HG02973 (cell line): Measurements from ENCODE around the gene LRG1.

Experiments
- ATAC-seq: cut with Tn5 transposase; IDR thresholded peaks from one replicate; pipeline ENCODE4 v1.9.1; 2021; ENCODE audit warnings: moderate library complexity; ENCODE audit not compliant: unreplicated experiment

LRG1 gene

DNA sequence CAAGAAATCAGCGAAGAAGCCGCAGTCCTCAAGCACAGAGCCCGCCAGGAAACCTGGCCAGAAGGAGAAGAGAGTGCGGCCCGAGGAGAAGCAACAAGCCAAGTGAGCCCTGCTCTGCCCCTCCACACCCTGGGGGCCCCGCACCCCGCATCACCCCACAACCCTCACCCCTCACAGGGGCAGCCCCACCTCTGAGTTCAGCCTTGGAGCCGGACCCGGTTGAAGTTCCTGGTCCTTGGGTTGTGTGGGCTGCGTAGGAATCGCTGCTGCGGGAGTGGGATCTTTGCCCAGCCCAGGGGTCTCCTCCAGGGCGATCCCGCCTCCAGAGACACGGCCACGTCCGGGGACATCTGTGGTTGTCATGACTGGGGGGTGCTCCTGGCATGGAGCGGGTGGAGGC is 43.5 kb downstream of the LRG1 start:
- no peak for ATAC-seq

DNA sequence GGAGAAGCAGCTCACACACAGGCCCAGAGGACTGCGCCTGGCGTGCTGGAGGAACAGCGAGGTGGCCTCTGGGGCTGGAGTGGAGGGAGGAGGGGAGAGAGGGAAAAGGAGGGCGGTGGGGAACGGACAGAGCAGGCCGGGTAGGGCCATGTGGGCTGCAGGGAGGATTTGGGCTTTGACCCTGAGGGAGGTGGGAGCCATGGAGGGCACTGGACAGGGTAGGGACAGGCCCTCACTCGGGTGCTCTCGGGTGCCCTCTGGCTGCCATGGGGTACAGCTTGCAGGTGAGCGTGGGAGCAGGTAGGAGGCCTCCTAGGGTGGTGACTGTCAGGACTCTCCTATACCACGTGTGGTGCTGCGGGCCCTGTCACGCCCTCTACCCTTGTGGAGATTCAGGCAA is 44.4 kb downstream of the LRG1 start:
- no peak for ATAC-seq

DNA sequence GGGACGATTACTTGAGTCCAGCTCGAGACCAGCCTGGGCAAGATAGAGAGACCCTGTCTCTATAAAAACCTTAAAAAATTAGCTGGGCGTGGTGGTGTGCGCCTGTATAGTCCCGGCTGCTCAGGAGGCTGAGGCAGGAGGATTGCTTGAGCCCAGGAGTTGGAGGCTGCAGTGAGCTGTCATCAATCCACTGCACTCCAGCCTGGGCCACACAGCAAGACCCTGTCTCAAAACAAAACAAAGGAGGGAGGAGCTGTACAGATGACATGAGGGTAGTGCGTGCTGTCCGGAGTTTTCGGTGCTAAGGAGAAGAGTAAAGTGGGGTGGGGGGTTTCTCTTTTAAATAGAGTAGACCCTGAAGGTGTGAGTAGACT is 45.2 kb downstream of the LRG1 start:
- no peak for ATAC-seq

DNA sequence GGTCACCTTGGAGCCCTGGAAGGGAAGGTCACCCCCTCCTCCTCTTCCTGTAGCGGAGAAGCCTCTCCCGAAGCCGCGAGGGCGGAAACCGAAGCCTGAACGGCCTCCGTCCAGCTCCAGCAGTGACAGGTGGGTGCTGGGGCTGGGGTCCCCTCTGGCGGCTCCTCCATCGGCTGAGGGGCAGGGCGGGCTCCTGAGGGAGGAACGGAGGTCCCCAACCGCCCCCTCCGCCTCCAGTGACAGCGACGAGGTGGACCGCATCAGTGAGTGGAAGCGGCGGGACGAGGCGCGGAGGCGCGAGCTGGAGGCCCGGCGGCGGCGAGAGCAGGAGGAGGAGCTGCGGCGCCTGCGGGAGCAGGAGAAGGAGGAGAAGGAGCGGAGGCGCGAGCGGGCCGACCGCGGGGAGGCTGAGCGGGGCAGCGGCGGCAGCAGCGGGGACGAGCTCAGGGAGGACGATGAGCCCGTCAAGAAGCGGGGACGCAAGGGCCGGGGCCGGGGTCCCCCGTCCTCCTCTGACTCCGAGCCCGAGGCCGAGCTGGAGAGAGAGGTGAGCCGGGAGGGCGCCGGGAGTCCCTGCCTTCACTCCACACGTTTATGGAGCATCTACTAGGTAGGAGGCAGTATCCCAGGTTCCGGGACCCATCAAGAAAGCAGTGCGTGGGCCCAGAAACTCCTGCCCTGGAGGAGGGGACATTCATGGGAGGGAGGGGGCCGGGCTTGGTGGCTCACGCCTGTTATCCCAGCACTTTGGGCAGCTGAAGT is 45.7 kb downstream of the LRG1 start:
- ATAC-seq, result no peak

GRCh38 chr19:4493104-4493928 is 46.5 kb downstream of the LRG1 start:
- no peak for ATAC-seq

- no peak for ATAC-seq
These were observed 47.3 kb downstream of the LRG1 start for GRCh38 chr19:4492337-4493103.

GRCh38 chr19:4491446-4491845 is 48.4 kb downstream of the LRG1 start:
- no peak for ATAC-seq

GRCh38 chr19:4488496-4488895 is 51.3 kb downstream of the LRG1 start:
- no peak for ATAC-seq

DNA sequence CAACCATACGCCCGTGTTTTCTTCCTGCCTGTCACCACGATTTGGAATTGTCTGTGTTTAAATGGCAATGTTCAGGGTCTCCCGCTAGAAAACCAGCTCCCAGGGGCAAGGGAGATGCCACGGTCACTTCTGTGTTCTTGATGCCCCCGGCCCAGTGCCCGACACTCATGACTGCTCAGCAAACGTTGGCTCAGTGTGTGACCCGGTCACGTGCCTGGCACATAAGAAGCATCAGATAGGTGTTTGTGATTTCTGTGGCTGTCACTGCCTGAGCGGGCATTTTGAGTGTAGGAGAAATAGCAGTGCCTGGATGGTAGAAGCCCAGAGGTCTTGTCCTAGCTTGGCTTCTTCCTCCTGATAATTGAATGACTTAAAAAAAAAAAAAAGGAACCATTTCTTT is 52.3 kb downstream of the LRG1 start:
- no peak for ATAC-seq
